HG03575 (cell line): ENCODE results near the gene DDX25.

Experiments used
- ATAC-seq: cut with Tn5 transposase; IDR thresholded peaks from one replicate; pipeline ENCODE4 v1.9.1; 2021; ENCODE audit not compliant: unreplicated experiment, insufficient number of reproducible peaks, low FRiP score; ENCODE audit errors: extremely low read depth

DDX25 gene

GRCh38 chr11:125946712-125947418, 42.6 kb downstream of the DDX25 start:
- no peak for ATAC-seq

DNA sequence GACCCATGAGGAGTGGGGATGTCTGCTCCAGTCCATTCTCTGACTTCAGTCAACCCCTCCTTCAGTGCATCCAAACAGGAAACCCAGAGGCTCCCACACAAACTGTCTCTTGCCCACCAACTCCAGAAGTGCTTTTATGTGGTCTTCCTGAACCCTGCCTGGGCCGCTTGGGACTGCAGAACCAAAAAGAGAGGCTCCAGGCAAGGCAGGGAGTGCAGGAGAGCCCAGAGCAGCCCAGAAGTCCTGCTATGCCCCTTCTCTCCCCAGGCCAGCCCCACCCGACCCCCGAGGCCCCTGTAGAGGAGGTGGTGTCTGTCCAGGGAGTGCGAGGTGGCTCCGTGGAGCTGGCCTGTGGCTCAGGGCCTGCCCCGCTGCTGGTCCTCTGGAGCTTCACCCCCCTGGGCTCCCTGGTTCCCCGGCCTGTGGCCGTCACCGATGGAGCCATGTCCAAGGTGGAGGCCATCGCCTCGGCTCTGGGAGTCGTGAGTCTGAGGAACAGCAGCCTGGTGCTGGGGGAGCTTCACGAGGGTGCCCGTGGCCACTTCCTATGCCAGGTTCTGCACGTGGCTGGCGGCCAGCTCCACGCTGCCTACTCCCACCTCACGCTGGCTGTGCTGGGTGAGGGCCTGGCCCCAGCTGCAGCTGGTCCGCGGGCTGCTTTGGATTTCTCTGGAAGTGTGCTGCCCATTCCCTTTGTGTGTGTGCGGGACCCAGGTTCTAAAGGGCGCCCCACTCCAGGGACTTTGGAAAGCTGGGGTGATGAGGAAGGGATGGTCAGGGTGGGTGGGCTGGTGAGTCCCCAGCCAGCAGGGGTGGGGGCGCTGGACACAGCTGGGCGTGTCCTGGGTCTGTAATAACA, 43.3 kb downstream of the DDX25 start:
- no peak for ATAC-seq

DNA sequence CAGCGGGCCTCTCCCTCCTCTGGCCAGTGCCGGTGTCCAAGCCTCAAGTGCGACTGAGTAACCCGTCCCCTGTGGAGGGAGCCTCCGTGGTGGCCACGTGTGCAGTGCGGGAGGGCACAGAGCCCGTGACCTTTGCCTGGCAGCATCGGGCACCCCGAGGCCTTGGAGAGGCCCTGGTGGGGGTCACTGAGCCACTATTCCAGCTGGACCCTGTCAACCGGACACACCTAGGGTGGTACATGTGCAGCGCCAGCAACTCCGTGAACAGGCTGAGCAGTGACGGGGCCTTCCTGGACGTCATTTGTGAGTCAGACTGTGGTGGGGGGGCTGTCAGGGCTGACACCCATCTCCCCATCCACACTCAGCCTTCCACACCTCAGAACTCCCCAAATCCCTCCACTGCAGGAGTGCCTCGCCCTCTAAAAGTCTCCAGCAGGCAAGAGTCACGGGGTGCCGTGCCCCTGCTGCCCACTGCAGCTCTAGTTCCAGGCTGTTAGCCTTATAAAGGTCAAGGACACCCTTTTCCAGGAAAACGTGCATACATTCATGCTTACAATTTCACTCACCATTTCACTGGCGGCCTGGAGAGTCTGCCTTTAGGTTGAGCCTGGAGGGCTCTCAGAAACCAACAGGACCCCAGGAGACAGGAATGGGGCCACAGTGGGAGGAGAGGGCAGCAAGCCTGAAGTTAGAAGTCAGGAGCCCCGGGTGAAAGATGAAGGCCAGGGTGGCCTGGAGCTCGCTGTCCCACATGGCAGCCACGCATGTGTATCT, 44.2 kb downstream of the DDX25 start:
- no peak for ATAC-seq

- ATAC-seq = no peak
These were observed 45.2 kb downstream of the DDX25 start for GRCh38 chr11:125949271-125950177.

DNA sequence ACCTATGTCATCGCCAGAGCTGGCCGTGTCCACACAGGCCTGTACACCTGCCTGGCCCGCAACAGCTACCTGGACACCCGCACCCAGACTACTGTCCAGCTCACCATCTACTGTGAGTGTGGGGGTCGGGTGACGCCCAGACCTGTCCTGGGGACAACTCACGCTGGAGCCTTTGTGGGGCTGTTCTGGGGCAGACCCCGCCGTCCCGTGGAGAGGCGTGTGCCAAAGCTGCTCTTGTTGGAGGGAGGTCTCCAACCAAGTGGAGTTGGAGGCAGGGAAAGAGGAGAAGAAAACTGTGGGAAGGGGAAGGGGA, 45.8 kb downstream of the DDX25 start:
- no peak for ATAC-seq

- no peak for ATAC-seq
These were observed 46.7 kb downstream of the DDX25 start for GRCh38 chr11:125950696-125951651.

GRCh38 chr11:125951731-125952130, 47.4 kb downstream of the DDX25 start:
- no peak for ATAC-seq

DNA sequence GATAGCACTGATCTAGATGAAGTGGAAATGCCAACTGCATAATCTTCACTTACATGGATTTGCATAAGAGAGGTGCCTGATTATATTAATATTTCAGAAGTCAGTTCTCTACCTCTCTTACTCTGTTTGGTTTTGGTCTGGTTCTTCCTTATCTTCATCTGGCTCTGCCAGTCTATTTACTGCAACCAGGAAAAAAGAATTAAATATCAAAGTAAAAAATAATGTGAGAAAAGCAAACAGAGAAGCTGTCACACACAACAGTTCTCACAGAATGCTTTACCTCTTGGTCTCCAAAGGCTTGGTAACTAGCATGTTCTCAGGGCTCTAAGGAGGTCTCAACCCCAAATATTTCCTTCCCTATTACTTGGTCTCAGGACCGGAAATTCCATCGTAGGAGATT, 48.3 kb downstream of the DDX25 start:
- no peak for ATAC-seq

- no peak for ATAC-seq
These were observed 48.7 kb downstream of the DDX25 start for GRCh38 chr11:125952973-125953372.

DNA sequence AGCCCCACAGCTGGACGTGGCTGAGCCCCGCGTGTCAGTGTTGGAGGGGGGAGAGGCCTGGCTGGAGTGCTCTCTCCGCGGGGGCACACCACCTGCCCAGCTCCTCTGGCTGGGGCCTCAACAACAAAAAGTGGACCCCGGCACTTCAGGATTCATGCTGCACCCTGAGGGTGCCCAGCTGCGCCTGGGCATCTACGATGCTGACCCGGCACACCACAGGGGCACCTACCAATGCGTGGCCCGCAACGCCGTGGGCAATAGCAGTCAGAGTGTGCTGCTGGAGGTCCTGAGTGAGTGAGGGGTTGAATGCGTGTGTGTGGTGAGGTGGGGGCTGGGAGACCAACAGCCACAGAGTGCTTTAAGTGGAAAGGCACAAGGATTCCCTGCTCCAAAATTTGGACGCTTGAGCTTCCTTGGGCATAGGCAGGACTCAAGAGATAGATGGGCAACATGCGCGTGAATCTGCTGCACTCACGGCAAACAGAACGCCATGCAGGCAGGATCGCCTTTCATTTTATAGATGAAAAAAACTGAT, 49.2 kb downstream of the DDX25 start:
- no peak for ATAC-seq

DNA sequence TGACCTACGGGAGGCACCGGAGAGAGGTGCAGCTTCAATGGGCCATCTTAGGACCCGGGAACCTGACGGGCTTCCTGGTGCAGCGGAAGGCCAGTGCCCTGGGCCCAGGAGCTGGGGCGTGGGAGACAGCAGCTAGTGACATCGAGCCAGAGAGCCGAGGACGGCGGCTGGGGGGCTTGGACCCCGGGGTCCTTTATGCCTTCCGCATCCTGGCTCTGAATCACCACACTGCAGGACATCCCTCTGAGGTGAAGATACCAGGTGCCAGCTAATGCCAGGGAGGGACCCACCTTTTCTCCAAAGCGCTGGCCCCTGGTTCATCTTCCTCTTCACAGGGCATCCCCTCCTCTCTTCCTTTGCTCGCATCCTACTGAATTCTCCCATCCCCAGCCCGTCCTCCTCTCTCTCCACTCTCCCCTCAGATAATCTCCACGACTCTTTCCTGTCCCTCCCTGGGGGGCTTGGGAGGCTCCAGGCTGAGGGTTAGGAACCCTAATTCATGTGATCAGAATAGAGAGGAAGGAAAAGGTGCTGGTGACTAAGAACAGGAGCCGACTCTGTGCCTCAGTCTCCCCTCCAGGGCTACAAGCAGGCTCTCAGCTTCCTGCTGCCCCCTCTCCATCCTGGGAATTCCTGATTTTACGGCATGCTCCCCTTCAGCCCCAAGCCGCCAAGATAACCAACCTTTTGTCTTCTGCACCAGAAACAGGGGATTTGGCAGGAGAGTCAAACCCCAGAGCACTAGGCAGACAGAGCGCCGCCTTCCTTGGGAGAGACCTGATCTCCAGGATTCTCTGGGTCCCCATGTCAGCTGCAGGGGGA, 50.0 kb downstream of the DDX25 start:
- no peak for ATAC-seq

DNA sequence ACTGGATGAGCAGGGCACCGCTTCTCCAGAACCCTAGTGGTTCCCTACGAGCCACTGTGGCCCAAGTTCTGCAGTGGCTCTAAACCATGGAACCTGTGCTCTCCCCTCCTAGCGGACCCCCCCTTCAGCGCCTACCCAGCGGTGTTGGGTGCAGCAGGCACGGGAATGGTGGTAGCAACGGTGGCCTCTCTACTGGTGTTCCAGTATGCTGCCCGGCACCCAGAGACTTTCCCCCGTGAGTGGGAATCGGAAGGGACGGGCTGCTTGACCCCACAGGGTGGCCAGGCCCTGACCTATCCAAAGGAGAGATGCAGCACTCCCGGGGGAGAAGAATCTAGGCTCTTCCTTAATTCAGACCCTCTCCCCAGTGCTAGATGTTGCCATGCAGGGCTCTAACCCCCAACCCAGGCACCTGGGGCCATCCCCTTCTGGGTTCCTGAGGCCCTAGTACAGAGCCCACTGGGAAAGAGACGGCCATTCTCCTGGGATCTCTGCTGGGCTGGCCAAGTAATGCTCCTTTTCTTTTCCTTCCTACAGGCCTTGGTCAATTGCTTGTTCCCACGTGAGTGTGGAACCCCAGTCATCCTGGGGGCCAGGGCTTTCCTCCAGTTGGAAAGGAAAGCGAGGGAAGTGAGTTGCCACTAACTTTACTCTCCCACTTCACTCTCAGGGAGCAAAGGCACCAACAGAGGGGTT, 50.8 kb downstream of the DDX25 start:
- no peak for ATAC-seq

DNA sequence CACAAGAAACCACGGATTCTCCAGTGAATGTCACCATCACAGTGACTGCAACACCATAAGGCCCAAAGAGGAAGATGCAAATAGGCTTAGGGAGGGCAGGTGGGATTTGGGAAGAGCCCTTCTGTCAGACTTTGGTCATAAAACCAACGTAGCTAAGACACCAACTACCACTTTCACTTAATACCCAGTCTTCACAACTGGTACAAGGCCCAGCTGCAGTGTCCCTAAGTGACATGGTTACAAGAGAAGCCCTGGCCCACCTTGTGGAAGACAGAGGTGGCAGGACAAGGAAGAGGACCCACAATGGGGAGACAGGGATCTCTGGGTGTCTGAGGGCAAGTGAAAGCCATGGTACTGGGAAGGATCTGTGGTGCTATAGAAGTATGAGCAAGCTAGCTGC, 51.5 kb downstream of the DDX25 start:
- no peak for ATAC-seq

GRCh38 chr11:125956391-125957134, 52.3 kb downstream of the DDX25 start:
- ATAC-seq = no peak

- ATAC-seq = no peak
These were observed 53.5 kb downstream of the DDX25 start for GRCh38 chr11:125957618-125958332.
